Activated B cell treated with CpG ODN at 0.5 μM for 24 hours (primary cell): Measurements from ENCODE around the gene HDAC4. TPM values are rescaled to one million over a fixed set of nuclear protein-coding genes. Genes with fewer than 3 reads are reported as not detected.

Experiments
- ATAC-seq: fragments of 200-7000 bp; cut with Tn5 transposase; one replicate; pipeline ENCODE4 v1.10.0; 2021; ENCODE audit warnings: low read depth, mild to moderate bottlenecking, moderate library complexity
- CTCF ChIA-PET: fragments of 350-600 bp; sonication (Branson Sonifier 250); formaldehyde crosslinking; loops from one replicate; lab custom pipeline; 2021; ENCODE audit warnings: antibody characterized with exemption; lab: Charles Lee
- POLR2A ChIA-PET: fragments of 350-600 bp; sonication (Branson Sonifier 250); formaldehyde crosslinking; loops from one replicate; lab custom pipeline; 2021; ENCODE audit warnings: antibody characterized with exemption; lab: Charles Lee
- DNase-seq: peaks from one replicate; pipeline ENCODE4 v3.0.0; 2022
- H3K27ac Mint-ChIP-seq: one replicate; pipeline ENCODE4 v1.8.0; 2020; ENCODE audit warnings: mixed read lengths
- H3K27me3 Mint-ChIP-seq: one replicate; pipeline ENCODE4 v1.8.0; 2021; ENCODE audit warnings: mixed read lengths
- H3K36me3 Mint-ChIP-seq: one replicate; pipeline ENCODE4 v1.8.0; 2021; ENCODE audit warnings: low read depth, mixed read lengths
- H3K4me1 Mint-ChIP-seq: one replicate; pipeline ENCODE4 v1.8.0; 2021; ENCODE audit warnings: mixed read lengths
- H3K4me3 Mint-ChIP-seq: one replicate; pipeline ENCODE4 v1.8.0; 2020; ENCODE audit warnings: mild to moderate bottlenecking, mixed read lengths
- H3K9me3 Mint-ChIP-seq: one replicate; pipeline ENCODE4 v1.8.0; 2020; ENCODE audit warnings: mixed read lengths
- intact Hi-C: fragments of 100-400 bp; cut with micrococcal nuclease; formaldehyde crosslinking; loops from one replicate; pipeline ENCODE4 v1.15.1; 2024
- total RNA-seq: library from RNA; stranded (reverse); gene quantifications from 2 replicates; pipeline ENCODE4 v1.2.3, GENCODE V29; 2022
- TF ChIP-seq, protein P1 (sequence below): fragments of 200-600 bp; IDR thresholded peaks from one replicate; pipeline ENCODE4 v1.8.0; 2022; ENCODE audit warnings: antibody characterized with exemption, mild to moderate bottlenecking

The HDAC4 gene
- total RNA-seq, 1 donor from 2014 or later, result 31.9 TPM

GRCh38 chr2:239079671-239080294 lies 321.0 kb downstream of the HDAC4 start:
- DNase-seq, result no peak
- POLR2A ChIA-PET, result no interaction called here
- H3K36me3 Mint-ChIP-seq, result peaks cover 40% of the 10 kb centered on the region
- TF ChIP-seq, protein P1, sequence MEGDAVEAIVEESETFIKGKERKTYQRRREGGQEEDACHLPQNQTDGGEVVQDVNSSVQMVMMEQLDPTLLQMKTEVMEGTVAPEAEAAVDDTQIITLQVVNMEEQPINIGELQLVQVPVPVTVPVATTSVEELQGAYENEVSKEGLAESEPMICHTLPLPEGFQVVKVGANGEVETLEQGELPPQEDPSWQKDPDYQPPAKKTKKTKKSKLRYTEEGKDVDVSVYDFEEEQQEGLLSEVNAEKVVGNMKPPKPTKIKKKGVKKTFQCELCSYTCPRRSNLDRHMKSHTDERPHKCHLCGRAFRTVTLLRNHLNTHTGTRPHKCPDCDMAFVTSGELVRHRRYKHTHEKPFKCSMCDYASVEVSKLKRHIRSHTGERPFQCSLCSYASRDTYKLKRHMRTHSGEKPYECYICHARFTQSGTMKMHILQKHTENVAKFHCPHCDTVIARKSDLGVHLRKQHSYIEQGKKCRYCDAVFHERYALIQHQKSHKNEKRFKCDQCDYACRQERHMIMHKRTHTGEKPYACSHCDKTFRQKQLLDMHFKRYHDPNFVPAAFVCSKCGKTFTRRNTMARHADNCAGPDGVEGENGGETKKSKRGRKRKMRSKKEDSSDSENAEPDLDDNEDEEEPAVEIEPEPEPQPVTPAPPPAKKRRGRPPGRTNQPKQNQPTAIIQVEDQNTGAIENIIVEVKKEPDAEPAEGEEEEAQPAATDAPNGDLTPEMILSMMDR, result no peak
- no peak overlapping the region for H3K4me3 Mint-ChIP-seq
- ATAC-seq, result no peak
- no peaks in the 10 kb centered on the region for H3K27me3 Mint-ChIP-seq
- H3K4me1 Mint-ChIP-seq, result no peaks in the 10 kb centered on the region
- no peak overlapping the region for H3K27ac Mint-ChIP-seq
- intact Hi-C loops, result no loop called here
- CTCF ChIA-PET, result no interaction called here
- H3K9me3 Mint-ChIP-seq, result no peaks in the 10 kb centered on the region

DNA sequence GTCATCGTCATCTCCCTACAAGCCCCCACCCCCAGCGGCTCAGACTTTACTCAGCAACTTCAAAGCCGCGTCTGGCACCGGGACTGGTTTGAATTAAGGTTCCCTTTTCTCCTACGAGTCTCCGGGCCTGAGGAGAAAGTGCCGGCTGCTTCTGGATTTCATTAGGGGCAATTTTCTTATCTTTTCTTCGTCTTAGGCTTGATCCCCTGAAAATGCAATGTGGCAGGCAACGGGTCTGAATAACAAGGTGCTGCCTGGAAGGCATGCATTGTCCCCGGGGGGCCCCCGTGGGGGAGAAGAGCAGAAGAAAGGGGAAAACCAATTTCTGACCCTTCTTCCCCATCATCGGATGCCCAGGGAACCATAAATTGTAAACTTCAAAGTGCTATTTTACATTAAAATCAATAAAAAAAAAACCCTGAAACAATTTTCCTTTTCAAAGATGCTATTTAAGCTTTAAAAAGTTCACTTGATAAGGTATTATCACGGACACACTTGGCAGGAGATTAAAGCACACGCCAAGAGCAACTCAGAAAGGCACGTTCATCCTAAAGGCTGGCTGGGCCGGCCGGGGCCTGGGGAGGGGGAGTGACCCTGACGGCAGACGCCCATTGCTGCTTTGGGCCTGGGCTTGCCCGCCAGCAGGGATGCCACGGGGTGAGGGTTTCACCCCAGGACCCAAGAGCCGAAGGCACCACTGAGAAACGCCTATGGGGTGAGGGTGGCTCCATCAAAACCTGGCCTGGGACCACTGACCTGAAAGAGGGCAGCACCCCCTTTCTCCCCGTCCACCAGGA lies 322.5 kb downstream of the HDAC4 start:
- Mint-ChIP-seq H3K9me3 (no peaks in the 10 kb centered on the region), H3K36me3 (peaks cover 47% of the 10 kb centered on the region), H3K27me3 (no peaks in the 10 kb centered on the region), H3K27ac (no peak overlapping the region), H3K4me1 (no peaks in the 10 kb centered on the region), H3K4me3 (no peak overlapping the region)
- no peak for ATAC-seq
- CTCF ChIA-PET, result no interaction called here
- no peak for DNase-seq
- TF ChIP-seq, protein P1, result no peak
- intact Hi-C loops, result no loop called here
- POLR2A ChIA-PET, result no interaction called here

DNA sequence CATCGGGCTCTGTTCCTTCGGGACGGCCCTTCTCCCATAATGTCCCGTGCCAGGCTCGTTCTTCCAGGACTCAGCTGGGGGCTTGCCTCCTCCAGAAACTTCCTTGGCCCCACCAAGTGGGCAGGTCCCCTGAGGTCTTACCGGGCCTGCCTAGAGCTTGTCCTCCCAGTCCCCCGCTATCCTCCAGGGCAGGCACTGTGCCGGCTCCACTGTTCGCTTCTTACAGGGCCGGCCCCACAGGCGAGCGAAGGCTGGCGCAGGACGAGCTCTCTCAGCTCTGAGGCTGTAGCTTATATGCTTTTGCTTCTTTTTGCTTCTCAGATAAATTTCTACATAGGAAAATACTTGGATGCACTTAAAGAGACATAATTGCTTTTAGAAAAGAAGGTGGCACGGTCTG lies 323.6 kb downstream of the HDAC4 start:
- TF ChIP-seq, protein P1, result no peak
- CTCF ChIA-PET, result no interaction called here
- Mint-ChIP-seq H3K4me1 (no peaks in the 10 kb centered on the region), H3K9me3 (no peaks in the 10 kb centered on the region), H3K27ac (no peak overlapping the region), H3K4me3 (no peak overlapping the region), H3K36me3 (peaks cover 56% of the 10 kb centered on the region), H3K27me3 (no peaks in the 10 kb centered on the region)
- POLR2A ChIA-PET, result no interaction called here
- no peak for ATAC-seq
- intact Hi-C loops, result no loop called here
- DNase-seq, result no peak

DNA sequence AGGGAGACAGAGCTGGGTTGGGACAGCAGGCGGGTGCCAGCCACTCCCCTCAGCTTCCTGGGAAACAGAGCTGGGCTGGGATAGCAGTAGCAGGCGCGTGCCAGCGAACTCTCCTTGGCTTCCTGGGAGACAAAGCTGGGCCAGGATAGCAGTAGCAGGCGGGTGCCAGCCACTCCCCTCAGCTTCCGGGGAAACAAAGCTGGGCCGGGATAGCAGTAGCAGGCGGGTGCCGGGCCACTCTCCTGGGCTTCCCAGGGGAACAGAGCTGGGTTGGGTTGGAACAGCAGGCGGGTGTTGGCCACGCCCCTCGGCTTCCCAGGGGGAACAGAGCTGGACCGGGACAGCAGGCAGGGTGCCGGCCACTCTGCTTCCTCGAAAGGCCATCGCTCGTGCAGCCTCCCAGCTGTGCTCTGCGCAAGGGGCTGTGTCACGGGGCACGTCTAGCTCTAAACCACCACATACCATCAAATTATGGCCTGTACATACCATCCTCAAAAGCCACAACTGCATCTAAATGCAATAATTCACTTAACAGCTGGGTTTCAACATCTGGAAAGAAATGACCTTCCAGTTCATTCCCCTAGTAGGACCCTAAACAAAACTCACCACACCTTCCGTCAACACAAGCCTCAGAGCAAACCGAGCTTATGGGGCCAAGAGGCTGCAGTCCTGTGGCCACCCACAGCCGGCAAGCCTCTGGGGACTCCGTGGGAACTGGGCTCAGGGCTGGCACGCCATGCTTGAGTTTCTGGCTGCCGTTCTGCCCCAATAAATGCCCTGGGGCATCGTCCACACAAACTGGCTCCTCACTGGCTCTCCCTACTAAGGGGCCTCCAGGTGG lies 324.7 kb downstream of the HDAC4 start:
- POLR2A ChIA-PET, result no interaction called here
- TF ChIP-seq, protein P1, result no peak
- H3K27ac Mint-ChIP-seq, result no peak overlapping the region
- DNase-seq, result no peak
- peaks cover 63% of the 10 kb centered on the region for H3K36me3 Mint-ChIP-seq
- CTCF ChIA-PET, result no interaction called here
- ATAC-seq, result no peak
- H3K9me3 Mint-ChIP-seq, result no peaks in the 10 kb centered on the region
- H3K4me1 Mint-ChIP-seq, result no peaks in the 10 kb centered on the region
- H3K27me3 Mint-ChIP-seq, result no peaks in the 10 kb centered on the region
- no peak overlapping the region for H3K4me3 Mint-ChIP-seq
- intact Hi-C loops, result no loop called here
